HG03175 (cell line): Measurements from ENCODE around the gene ACCSL.

Experiments
- ATAC-seq: cut with Tn5 transposase; IDR thresholded peaks from one replicate; pipeline ENCODE4 v1.9.1; 2021; ENCODE audit warnings: mild to moderate bottlenecking, moderate library complexity; ENCODE audit not compliant: unreplicated experiment

The ACCSL gene

GRCh38 chr11:44047931-44048431 lies at the start of gene ACCSL:
Gene ACCSL, plus strand, starts transcription at chr11:44047981. Its CDS starts 56 bp downstream, at chr11:44048037.
- ATAC-seq, result no peak

- ATAC-seq, result no peak
These were observed 49.5 kb upstream of the ACCSL start for GRCh38 chr11:43998308-43998707.

- no peak for ATAC-seq
These were observed 47.0 kb upstream of the ACCSL start for GRCh38 chr11:44000731-44001130.

GRCh38 chr11:44002191-44003093 lies 45.3 kb upstream of the ACCSL start:
- no peak for ATAC-seq

GRCh38 chr11:44003736-44004451 lies 43.9 kb upstream of the ACCSL start:
- no peak for ATAC-seq

GRCh38 chr11:44004452-44005062 lies 43.2 kb upstream of the ACCSL start:
- ATAC-seq, result no peak

- ATAC-seq, result no peak
These were observed 42.6 kb upstream of the ACCSL start for GRCh38 chr11:44005063-44005701.

GRCh38 chr11:44005956-44006355 lies 41.8 kb upstream of the ACCSL start:
- no peak for ATAC-seq

- no peak for ATAC-seq
These were observed 40.8 kb upstream of the ACCSL start for GRCh38 chr11:44006917-44007361.

GRCh38 chr11:44007481-44008087 lies 40.2 kb upstream of the ACCSL start:
- ATAC-seq, result no peak

- ATAC-seq, result no peak
These were observed 39.7 kb upstream of the ACCSL start for GRCh38 chr11:44008088-44008501.

- ATAC-seq, result no peak
These were observed 39.1 kb upstream of the ACCSL start for GRCh38 chr11:44008698-44009097.

GRCh38 chr11:44010789-44011251 lies 37.0 kb upstream of the ACCSL start:
- no peak for ATAC-seq

- no peak for ATAC-seq
These were observed 36.0 kb upstream of the ACCSL start for GRCh38 chr11:44011797-44012196.

- no peak for ATAC-seq
These were observed 32.7 kb upstream of the ACCSL start for GRCh38 chr11:44014968-44015623.

GRCh38 chr11:44015624-44016007 lies 32.2 kb upstream of the ACCSL start:
- ATAC-seq, result no peak

- ATAC-seq, result no peak
These were observed 31.6 kb upstream of the ACCSL start for GRCh38 chr11:44016131-44016530.

- ATAC-seq, result no peak
These were observed 31.0 kb upstream of the ACCSL start for GRCh38 chr11:44016546-44017442.
